ENCODE data around the gene MAPKAPK5. TPM values are rescaled to one million over a fixed set of nuclear protein-coding genes. Genes with fewer than 3 reads are reported as not detected.

MAPKAPK5 gene
- polyA plus RNA-seq, 3 donors = 25.3 to 58.2 (median 28.2) TPM

DNA sequence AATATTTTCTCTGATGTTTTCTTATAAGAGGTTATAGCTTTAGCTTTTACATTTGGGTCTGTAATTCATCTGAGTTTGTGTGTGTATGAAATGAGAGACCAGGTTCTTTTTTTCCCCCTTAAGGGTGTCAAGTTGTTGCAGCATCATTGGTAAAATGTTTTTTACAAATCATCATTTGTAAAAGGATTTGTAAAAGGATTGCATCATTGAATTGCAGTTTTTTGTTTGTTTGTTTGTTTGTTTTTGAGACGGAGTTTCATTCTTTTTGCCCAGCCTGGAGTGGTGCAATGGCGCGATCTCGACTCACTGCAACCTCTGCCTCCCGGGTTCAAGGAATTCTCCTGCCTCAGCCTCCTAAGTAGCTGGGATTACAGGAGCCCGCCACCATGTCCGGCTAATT, 31.1 kb downstream of the MAPKAPK5 start:
- intact Hi-C loops (cut with micrococcal nuclease) = no loop called here
- Histone ChIP-seq H3K79me2 (ENCODE audit: insufficient read depth, low read length) (peaks cover 4% of the 10 kb centered on the region), H3K4me3 (replicated peaks in 1 of 3; ENCODE audit: low read depth in 2 of 3, low read length in 3 of 3) (no peak overlapping the region), H3K27ac (ENCODE audit: low read depth in 1 of 2, low read length in 2 of 2) (no peak overlapping the region), H3K27me3 (ENCODE audit: control insufficient read depth in 2 of 2, insufficient read depth in 2 of 2, low read length in 2 of 2) (no peaks in the 10 kb centered on the region), H2AFZ (ENCODE audit: insufficient read depth, low read depth, low read length, poor library complexity, severe bottlenecking) (no peak overlapping the region), H3K4me1 (ENCODE audit: control insufficient read depth in 1 of 2, insufficient read depth in 2 of 2, low read length in 2 of 2) (no peaks in the 10 kb centered on the region), H3K9me3 (replicated peaks in 1 of 2; ENCODE audit: control insufficient read depth in 1 of 2, insufficient read depth in 1 of 2, low read length in 2 of 2) (no peaks in the 10 kb centered on the region), H3K9ac (ENCODE audit: insufficient read depth, low read length, poor library complexity, severe bottlenecking) (no peak overlapping the region), H3K4me2 (replicated peaks; ENCODE audit: extremely low read depth, low read length, poor library complexity, severe bottlenecking) (no peak overlapping the region), H3K36me3 (replicated peaks in 1 of 2; ENCODE audit: control insufficient read depth in 1 of 2, insufficient read depth in 2 of 2, low read length in 2 of 2) (peaks cover 73 to 90% of the 10 kb centered on the region in 2 donors), H4K20me1 (ENCODE audit: insufficient read depth, low read length) (no peaks in the 10 kb centered on the region)
- TF ChIP-seq, protein P1, sequence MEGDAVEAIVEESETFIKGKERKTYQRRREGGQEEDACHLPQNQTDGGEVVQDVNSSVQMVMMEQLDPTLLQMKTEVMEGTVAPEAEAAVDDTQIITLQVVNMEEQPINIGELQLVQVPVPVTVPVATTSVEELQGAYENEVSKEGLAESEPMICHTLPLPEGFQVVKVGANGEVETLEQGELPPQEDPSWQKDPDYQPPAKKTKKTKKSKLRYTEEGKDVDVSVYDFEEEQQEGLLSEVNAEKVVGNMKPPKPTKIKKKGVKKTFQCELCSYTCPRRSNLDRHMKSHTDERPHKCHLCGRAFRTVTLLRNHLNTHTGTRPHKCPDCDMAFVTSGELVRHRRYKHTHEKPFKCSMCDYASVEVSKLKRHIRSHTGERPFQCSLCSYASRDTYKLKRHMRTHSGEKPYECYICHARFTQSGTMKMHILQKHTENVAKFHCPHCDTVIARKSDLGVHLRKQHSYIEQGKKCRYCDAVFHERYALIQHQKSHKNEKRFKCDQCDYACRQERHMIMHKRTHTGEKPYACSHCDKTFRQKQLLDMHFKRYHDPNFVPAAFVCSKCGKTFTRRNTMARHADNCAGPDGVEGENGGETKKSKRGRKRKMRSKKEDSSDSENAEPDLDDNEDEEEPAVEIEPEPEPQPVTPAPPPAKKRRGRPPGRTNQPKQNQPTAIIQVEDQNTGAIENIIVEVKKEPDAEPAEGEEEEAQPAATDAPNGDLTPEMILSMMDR (IDR thresholded peaks at IDR 0.05) = no peak
- Mint-ChIP-seq H3K9me3 (peaks cover 0 to 2% (median 0%) of the 10 kb centered on the region in 7 donors), H3K36me3 (peaks cover 71 to 93% of the 10 kb centered on the region in 2 donors), H3K4me3 (no peak overlapping the region), H3K27me3 (ENCODE audit: low read depth in 3 of 3) (no peaks in the 10 kb centered on the region), H3K4me1 (no peaks in the 10 kb centered on the region), H3K27ac (no peak overlapping the region)
- WGBS (ENCODE audit: insufficient coverage) = 96% methylated on average over 5 of the region's 7 CpGs
- DNase-seq = no peak

DNA sequence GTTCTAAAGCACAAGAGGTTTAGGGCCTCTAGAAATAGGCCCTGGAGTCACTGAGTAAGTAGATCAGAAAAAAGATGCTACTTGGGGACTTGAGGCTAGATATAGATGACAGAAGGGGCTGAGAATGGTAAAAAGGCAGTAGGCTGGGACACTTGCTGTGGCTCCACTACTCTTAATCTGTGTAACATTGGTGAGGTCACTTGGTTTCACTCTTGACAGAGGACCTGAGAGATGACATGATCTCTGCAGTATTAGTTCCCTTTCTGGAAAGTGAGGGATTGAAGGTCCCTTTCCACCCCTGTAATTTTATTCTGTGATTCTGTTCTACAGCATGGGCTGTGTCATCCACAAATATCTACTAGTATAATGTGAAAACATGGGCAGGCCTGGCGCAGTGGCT, 39.7 kb downstream of the MAPKAPK5 start:
- Mint-ChIP-seq H3K27me3 (ENCODE audit: low read depth in 3 of 3) (no peaks in the 10 kb centered on the region), H3K36me3 (peaks cover 85 to 99% of the 10 kb centered on the region in 2 donors), H3K27ac (no peak overlapping the region), H3K4me1 (peaks cover 4% of the 10 kb centered on the region), H3K4me3 (no peak overlapping the region), H3K9me3 (no peaks in the 10 kb centered on the region)
- intact Hi-C loops (cut with micrococcal nuclease) = no loop called here
- Histone ChIP-seq H3K27ac (ENCODE audit: low read depth in 1 of 2, low read length in 2 of 2) (no peak overlapping the region), H3K36me3 (replicated peaks in 1 of 2; ENCODE audit: control insufficient read depth in 1 of 2, insufficient read depth in 2 of 2, low read length in 2 of 2) (peaks cover 78 to 97% of the 10 kb centered on the region in 2 donors), H3K4me3 (replicated peaks in 1 of 3; ENCODE audit: low read depth in 2 of 3, low read length in 3 of 3) (no peak overlapping the region), H3K4me2 (replicated peaks; ENCODE audit: extremely low read depth, low read length, poor library complexity, severe bottlenecking) (no peak overlapping the region), H3K9ac (ENCODE audit: insufficient read depth, low read length, poor library complexity, severe bottlenecking) (no peak overlapping the region), H3K9me3 (replicated peaks in 1 of 2; ENCODE audit: control insufficient read depth in 1 of 2, insufficient read depth in 1 of 2, low read length in 2 of 2) (no peaks in the 10 kb centered on the region), H3K27me3 (ENCODE audit: control insufficient read depth in 2 of 2, insufficient read depth in 2 of 2, low read length in 2 of 2) (no peaks in the 10 kb centered on the region), H4K20me1 (ENCODE audit: insufficient read depth, low read length) (no peaks in the 10 kb centered on the region), H3K79me2 (ENCODE audit: insufficient read depth, low read length) (peaks cover 7% of the 10 kb centered on the region), H2AFZ (ENCODE audit: insufficient read depth, low read depth, low read length, poor library complexity, severe bottlenecking) (no peak overlapping the region), H3K4me1 (ENCODE audit: control insufficient read depth in 1 of 2, insufficient read depth in 2 of 2, low read length in 2 of 2) (peaks cover 3 to 4% of the 10 kb centered on the region in 2 donors)
- no CpG with 5 or more reads among the region's 1 CpG for WGBS (ENCODE audit: insufficient coverage)
- TF ChIP-seq, protein P1 (IDR thresholded peaks at IDR 0.05) = no peak
- no peak for DNase-seq
